PC-9 (cell line): ENCODE results near the gene RCOR3. TPM values are rescaled to one million over a fixed set of nuclear protein-coding genes. Genes with fewer than 3 reads are reported as not detected.

ENCODE experiments used
- BruUV-seq: library from RNA; stranded (reverse); fragments of 400-500 nt; replicated peaks from 2 replicates; lab custom pipeline; 2021; lab: Mats Ljungman, UMichigan
- CTCF ChIA-PET: fragments of 300-600 bp; sonication (Branson Sonifier 250); formaldehyde crosslinking; loops from one replicate; lab custom pipeline; 2022; ENCODE audit warnings: antibody characterized with exemption; lab: Charles Lee
- POLR2A ChIA-PET: fragments of 300-600 bp; sonication (Branson Sonifier 250); formaldehyde crosslinking; loops from one replicate; lab custom pipeline; 2022; ENCODE audit warnings: antibody characterized with exemption; ENCODE audit not compliant: unreplicated experiment; lab: Charles Lee
- DNase-seq, 2 experiments: peaks; one replicate each; pipeline versions ENCODE4 v3.0.0 to v3.0.0-alpha.2; 2015 to 2022; ENCODE audit warnings: mixed read lengths in 1 of 2
- H2AFZ ChIP-seq: fragments of 200-600 bp; sonication (generic); 2 replicates; pipeline ENCODE4 v1.8.1; 2017; ENCODE audit warnings: antibody characterized with exemption
- H3F3A ChIP-seq: fragments of 200-600 bp; sonication (generic); 2 replicates; pipeline ENCODE4 v1.8.1; 2017; ENCODE audit warnings: antibody characterized with exemption, mild to moderate bottlenecking, low read depth; ENCODE audit not compliant: insufficient read depth
- H3K27ac ChIP-seq: fragments of 200-600 bp; sonication (generic); 2 replicates; pipeline ENCODE4 v1.6.1; 2016; ENCODE audit warnings: mixed run types
- H3K27me3 ChIP-seq: fragments of 200-600 bp; sonication (generic); 2 replicates; pipeline ENCODE4 v1.6.1; 2016; ENCODE audit warnings: low read depth, mixed run types; ENCODE audit not compliant: insufficient read depth
- H3K36me3 ChIP-seq: fragments of 200-600 bp; sonication (generic); 2 replicates; pipeline ENCODE4 v1.6.1; 2016; ENCODE audit warnings: low read depth, mixed run types
- H3K4me1 ChIP-seq: fragments of 200-600 bp; sonication (generic); replicated peaks from 2 replicates; pipeline ENCODE4 v1.6.1; 2016; ENCODE audit warnings: mixed run types; ENCODE audit not compliant: insufficient read depth
- H3K4me2 ChIP-seq: fragments of 200-600 bp; sonication (generic); 2 replicates; pipeline ENCODE4 v1.6.1; 2017; ENCODE audit warnings: mixed run types
- H3K4me3 ChIP-seq: fragments of 200-600 bp; sonication (generic); 2 replicates; pipeline ENCODE4 v1.6.1; 2016; ENCODE audit warnings: mixed run types
- H3K79me2 ChIP-seq: fragments of 200-600 bp; sonication (generic); 2 replicates; pipeline ENCODE4 v1.6.1; 2017; ENCODE audit warnings: low read depth, mixed run types
- H3K9me2 ChIP-seq: fragments of 200-600 bp; sonication (generic); 2 replicates; pipeline ENCODE4 v1.8.1; 2017; ENCODE audit warnings: mild to moderate bottlenecking; ENCODE audit not compliant: insufficient read depth
- H3K9me3 ChIP-seq: fragments of 200-600 bp; sonication (generic); 2 replicates; pipeline ENCODE4 v1.8.1; 2016; ENCODE audit warnings: low read depth; ENCODE audit not compliant: insufficient read depth
- H4K20me1 ChIP-seq: fragments of 200-600 bp; sonication (generic); 2 replicates; pipeline ENCODE4 v1.8.1; 2017; ENCODE audit not compliant: insufficient read depth
- CTCF ChIP-seq: fragments of 200-600 bp; sonication (generic); conservative IDR thresholded peaks from 2 replicates; pipeline ENCODE4 v1.6.1; 2017; ENCODE audit warnings: mixed run types, antibody characterized with exemption, mild to moderate bottlenecking, moderate library complexity
- EZH2 ChIP-seq: fragments of 200-600 bp; sonication (generic); IDR thresholded peaks from 2 replicates; pipeline ENCODE4 v1.8.0; 2017; ENCODE audit warnings: antibody characterized with exemption, low read depth
- intact Hi-C: fragments of 100-400 bp; cut with micrococcal nuclease; formaldehyde crosslinking; loops from one replicate; pipeline ENCODE4 v1.10.0; 2022; ENCODE audit not compliant: unreplicated experiment
- total RNA-seq: library from RNA; stranded (reverse); gene quantifications from 2 replicates; pipeline ENCODE4 v1.2.3, GENCODE V29; 2021

Gene RCOR3
- total RNA-seq, 1 experiment from 2014 or later, result 48.7 TPM

- Histone ChIP-seq H3K27ac (no peak overlapping the region), H3K79me2 (no peaks in the 10 kb centered on the region), H2AFZ (no peak overlapping the region), H3K4me2 (no peak overlapping the region), H3K27me3 (no peaks in the 10 kb centered on the region), H3K4me1 (no peaks in the 10 kb centered on the region), H3F3A (no peaks in the 10 kb centered on the region), H3K9me3 (no peaks in the 10 kb centered on the region), H3K4me3 (no peak overlapping the region), H3K9me2 (no peaks in the 10 kb centered on the region), H3K36me3 (peaks cover 18% of the 10 kb centered on the region; the same call in 1 of the 2 replicates), H4K20me1 (no peaks in the 10 kb centered on the region)
- intact Hi-C loops, result no loop called here
- no peak for TF ChIP-seq EZH2
- no peak for TF ChIP-seq CTCF
- ChIA-PET CTCF (no interaction called here), POLR2A (no interaction called here)
- DNase-seq, result no peak
- BruUV-seq, result no TSS peak
Measured at GRCh38 chr1:211309617-211310016, 50.5 kb downstream of the RCOR3 start.

GRCh38 chr1:211313392-211313791 lies 54.2 kb downstream of the RCOR3 start:
- POLR2A ChIA-PET, result interaction anchor here (0.6 kb wide), 1 partner anchor 351 kb away, joined by 3 read pairs; no protein-coding TSS in a partner anchor
- no peak for DNase-seq

GRCh38 chr1:211318576-211319280 lies 59.6 kb downstream of the RCOR3 start:
- Histone ChIP-seq H3K79me2 (no peaks in the 10 kb centered on the region), H3K9me2 (no peaks in the 10 kb centered on the region), H3K27ac (no peak overlapping the region), H3K27me3 (no peaks in the 10 kb centered on the region), H3K4me2 (no peak overlapping the region), H3F3A (peaks cover 15% of the 10 kb centered on the region; the same call in 1 of the 2 replicates), H3K36me3 (peaks cover 21% of the 10 kb centered on the region), H4K20me1 (no peaks in the 10 kb centered on the region), H3K4me3 (no peak overlapping the region), H2AFZ (no peak overlapping the region), H3K4me1 (no peaks in the 10 kb centered on the region), H3K9me3 (no peaks in the 10 kb centered on the region)
- intact Hi-C loops, result no loop called here
- BruUV-seq, result TSS peak; percentile 13
- no peak for DNase-seq
- TF ChIP-seq EZH2 (no peak), CTCF (no peak)
- ChIA-PET POLR2A (interaction anchor here (0.5 kb wide), 1 partner anchor 64 kb away, joined by 4 read pairs; no protein-coding TSS in a partner anchor), CTCF (no interaction called here)

More at GRCh38 chr1:211313392-211313791, 54.2 kb downstream of the RCOR3 start:
- Histone ChIP-seq H3K27ac (no peak overlapping the region), H3K4me3 (no peak overlapping the region), H4K20me1 (no peaks in the 10 kb centered on the region), H3K36me3 (peaks cover 24% of the 10 kb centered on the region), H3K79me2 (no peaks in the 10 kb centered on the region), H2AFZ (no peak overlapping the region), H3K9me2 (no peaks in the 10 kb centered on the region), H3K4me1 (no peaks in the 10 kb centered on the region), H3F3A (peaks cover 7% of the 10 kb centered on the region; the same call in 1 of the 2 replicates), H3K4me2 (no peak overlapping the region), H3K27me3 (no peaks in the 10 kb centered on the region), H3K9me3 (no peaks in the 10 kb centered on the region)
- CTCF ChIA-PET, result no interaction called here
- intact Hi-C loops, result no loop called here
- BruUV-seq, result no TSS peak
- TF ChIP-seq EZH2 (no peak), CTCF (no peak)
